ENCODE results near the gene GRM1. TPM values are rescaled to one million over a fixed set of nuclear protein-coding genes. Genes with fewer than 3 reads are reported as not detected.

Gene GRM1
- total and polyA plus RNA-seq, 9 of the 15 experiments (the other 6 are each of a cell fraction or from before 2014, with no cell fraction given) = not detected

- in situ Hi-C loops (cut with MboI) = no loop called here
- Histone ChIP-seq H3K9ac (ENCODE audit: insufficient read depth in 1 of 2, low read depth in 2 of 2, low read length in 2 of 2) (no peak overlapping the region), H3K27me3 (ENCODE audit: control insufficient read depth in 2 of 2, insufficient read depth in 2 of 2, low read length in 2 of 2) (no peaks in the 10 kb centered on the region), H2AFZ (ENCODE audit: low read depth, low read length) (no peak overlapping the region), H3K79me2 (ENCODE audit: control insufficient read depth, insufficient read depth, low read length) (no peaks in the 10 kb centered on the region), H3K9me1 (ENCODE audit: control insufficient read depth, insufficient read depth, low read length) (no peaks in the 10 kb centered on the region), H3K4me2 (ENCODE audit: insufficient read depth, low read length) (no peak overlapping the region), H3K4me1 (replicated peaks in 1 of 2; ENCODE audit: control insufficient read depth in 2 of 2, insufficient read depth in 2 of 2, low read length in 2 of 2) (no peaks in the 10 kb centered on the region), H4K20me1 (replicated peaks; ENCODE audit: control insufficient read depth, insufficient read depth, low read length) (no peaks in the 10 kb centered on the region), H3K36me3 (ENCODE audit: control insufficient read depth, insufficient read depth, low read length) (no peaks in the 10 kb centered on the region), H3K9me3 (replicated peaks; ENCODE audit: control insufficient read depth, insufficient read depth, low read depth, low read length) (no peaks in the 10 kb centered on the region; the same call in 1 of the 2 replicates), H3K4me3 (no peak overlapping the region), H3K27ac (ENCODE audit: extremely low read depth, low read depth, low read length) (no peak overlapping the region)
- POLR2A ChIA-PET = no interaction called here
- intact Hi-C loops (cut with micrococcal nuclease) = no loop called here
- DNase-seq (ENCODE audit: extremely low read depth in 1 of 4, low spot score in 3 of 4) = no peak
- CTCF ChIA-PET (ENCODE audit: low intra/inter-chr PET ratio) = no interaction called here
- TF ChIP-seq BRD4 (IDR thresholded peaks at IDR 0.05) (no peak), NFIC (IDR thresholded peaks at IDR 0.05) (peak; percentile 91), NFIX (CRISPR knock-in tag; IDR thresholded peaks at IDR 0.05; ENCODE audit: low read depth) (peak; percentile 93)
- BruUV-seq (replicated peaks) = no TSS peak
- no peak for ATAC-seq
- 0% methylated on average over 1 of the region's 1 CpG for WGBS (ENCODE audit: insufficient coverage, low coverage, missing lambda C conversion rate)
- no peak for FAIRE-seq
Measured at GRCh38 chr6:146100776-146101175, 71.9 kb downstream of the GRM1 start.

- intact Hi-C loops (cut with micrococcal nuclease) (no loop called here), in situ Hi-C loops (cut with MboI) (no loop called here)
- Histone ChIP-seq H3K4me3 (no peak overlapping the region), H3K27ac (ENCODE audit: extremely low read depth, low read depth, low read length) (no peak overlapping the region), H3K9me3 (replicated peaks; ENCODE audit: control insufficient read depth, insufficient read depth, low read depth, low read length) (no peaks in the 10 kb centered on the region; the same call in 1 of the 2 replicates), H3K36me3 (ENCODE audit: control insufficient read depth, insufficient read depth, low read length) (no peaks in the 10 kb centered on the region), H3K4me2 (ENCODE audit: insufficient read depth, low read length) (no peak overlapping the region), H3K4me1 (replicated peaks in 1 of 2; ENCODE audit: control insufficient read depth in 2 of 2, insufficient read depth in 2 of 2, low read length in 2 of 2) (no peaks in the 10 kb centered on the region), H3K9me1 (ENCODE audit: control insufficient read depth, insufficient read depth, low read length) (no peaks in the 10 kb centered on the region), H3K9ac (ENCODE audit: insufficient read depth in 1 of 2, low read depth in 2 of 2, low read length in 2 of 2) (no peak overlapping the region), H3K27me3 (ENCODE audit: control insufficient read depth in 2 of 2, insufficient read depth in 2 of 2, low read length in 2 of 2) (no peaks in the 10 kb centered on the region), H4K20me1 (replicated peaks; ENCODE audit: control insufficient read depth, insufficient read depth, low read length) (no peaks in the 10 kb centered on the region), H2AFZ (ENCODE audit: low read depth, low read length) (no peak overlapping the region), H3K79me2 (ENCODE audit: control insufficient read depth, insufficient read depth, low read length) (no peaks in the 10 kb centered on the region)
- no peak for ATAC-seq
- no TSS peak for BruUV-seq (replicated peaks)
- WGBS (ENCODE audit: insufficient coverage, low coverage, missing lambda C conversion rate) = 4% methylated on average over 3 of the region's 3 CpGs
- POLR2A ChIA-PET = no interaction called here
- FAIRE-seq = no peak
- CTCF ChIA-PET (ENCODE audit: low intra/inter-chr PET ratio) = no interaction called here
- no peak for DNase-seq (ENCODE audit: extremely low read depth in 1 of 4, low spot score in 3 of 4)
- TF ChIP-seq THAP7 (CRISPR knock-in tag; IDR thresholded peaks at IDR 0.05) = no peak
- TF ChIP-seq HEY1 (CRISPR knock-in tag; IDR thresholded peaks at IDR 0.05; ENCODE audit: borderline replicate concordance) = no peak
- no peak for TF ChIP-seq LEF1 (IDR thresholded peaks at IDR 0.05)
- TF ChIP-seq MBD2 (IDR thresholded peaks at IDR 0.05; ENCODE audit: borderline replicate concordance, low read depth) = no peak
- TF ChIP-seq ELF2 (CRISPR knock-in tag; IDR thresholded peaks at IDR 0.05) = no peak
- TF ChIP-seq ID3 (CRISPR knock-in tag; IDR thresholded peaks at IDR 0.05) = no peak
- no peak for TF ChIP-seq ID3 (tag; IDR thresholded peaks at IDR 0.05)
- TF ChIP-seq ELK3 (CRISPR knock-in tag; IDR thresholded peaks at IDR 0.05) = no peak
- no peak for TF ChIP-seq SMAD4 (CRISPR knock-in tag; conservative IDR thresholded peaks at IDR 0.05)
- no peak for TF ChIP-seq FOSL1 (tag; conservative IDR thresholded peaks at IDR 0.05)
- no peak for TF ChIP-seq FOXP1 (CRISPR knock-in tag; IDR thresholded peaks at IDR 0.05)
- TF ChIP-seq ZNF384 (IDR thresholded peaks at IDR 0.05; ENCODE audit: low read depth, low read length) = no peak
- TF ChIP-seq CHD1 (IDR thresholded peaks at IDR 0.05; ENCODE audit: low read length) = no peak
Measured at GRCh38 chr6:146103416-146104072, 74.7 kb downstream of the GRM1 start.
